H1 (cell line): ENCODE data around the gene COL2A1. TPM values are rescaled to one million over a fixed set of nuclear protein-coding genes. Genes with fewer than 3 reads are reported as not detected.

Experiments used
- CHD7 ChIP-seq: fragments of 300-600 bp; sonication (generic); IDR thresholded peaks from 2 replicates; pipeline ENCODE4 v1.7.1; 2012; ENCODE audit warnings: low read length, moderate library complexity, mild to moderate bottlenecking, inconsistent platforms; ENCODE audit not compliant: insufficient replicate concordance
- KDM4A ChIP-seq: IDR thresholded peaks from one replicate; pipeline ENCODE4 v1.7.1; 2012; ENCODE audit warnings: low read depth, mild to moderate bottlenecking, moderate library complexity, low read length, inconsistent platforms; ENCODE audit not compliant: severe bottlenecking
- polyA plus RNA-seq, 7 experiments: library from polyadenylated mRNA; depleted of rRNA in 3 of 7; stranded (reverse) in 5 of 7; unstranded in 2 of 7; fragments of >200 nt in 5 of 7; fragments of 200-250 nt in 2 of 7; gene quantifications; 1 replicate in 5 of 7; 2 replicates in 1 of 7; 4 replicates in 1 of 7; pipeline versions ENCODE4 v1.2.1 to v1.2.3, GENCODE V29; 2011 to 2013; ENCODE audit warnings: missing spikeins in 2 of 7, mixed read lengths in 2 of 7
- total RNA-seq: library from RNA; stranded (reverse); fragmentation: NEBNext Ultra II Directional; extraction: Animal tissue kit (Norgen Biotek cat#: 25700); gene quantifications from 2 replicates; pipeline ENCODE4 v1.2.1, GENCODE V29; 2021

The COL2A1 gene
- total and polyA plus RNA-seq, 2 of the 8 experiments (the other 6 are each of a cell fraction or from before 2014, with no cell fraction given) = 4.2 to 14.6 TPM

- peak; percentile 1 for TF ChIP-seq CHD7
- no peak for TF ChIP-seq KDM4A
These were observed 17.9 kb upstream of the COL2A1 start (continued) for GRCh38 chr12:48022180-48022521.
